NT2/D1 (cell line): ENCODE measurements around the gene MEA1.

Source experiments
- YY1 ChIP-seq: IDR thresholded peaks from 2 replicates; pipeline ENCODE4 v1.6.1; 2011; ENCODE audit not compliant: insufficient read length, insufficient read depth
- ZNF274 ChIP-seq: IDR thresholded peaks from 2 replicates; pipeline ENCODE4 v1.6.1; 2011; ENCODE audit warnings: mild to moderate bottlenecking, low read depth, low read length

DNA sequence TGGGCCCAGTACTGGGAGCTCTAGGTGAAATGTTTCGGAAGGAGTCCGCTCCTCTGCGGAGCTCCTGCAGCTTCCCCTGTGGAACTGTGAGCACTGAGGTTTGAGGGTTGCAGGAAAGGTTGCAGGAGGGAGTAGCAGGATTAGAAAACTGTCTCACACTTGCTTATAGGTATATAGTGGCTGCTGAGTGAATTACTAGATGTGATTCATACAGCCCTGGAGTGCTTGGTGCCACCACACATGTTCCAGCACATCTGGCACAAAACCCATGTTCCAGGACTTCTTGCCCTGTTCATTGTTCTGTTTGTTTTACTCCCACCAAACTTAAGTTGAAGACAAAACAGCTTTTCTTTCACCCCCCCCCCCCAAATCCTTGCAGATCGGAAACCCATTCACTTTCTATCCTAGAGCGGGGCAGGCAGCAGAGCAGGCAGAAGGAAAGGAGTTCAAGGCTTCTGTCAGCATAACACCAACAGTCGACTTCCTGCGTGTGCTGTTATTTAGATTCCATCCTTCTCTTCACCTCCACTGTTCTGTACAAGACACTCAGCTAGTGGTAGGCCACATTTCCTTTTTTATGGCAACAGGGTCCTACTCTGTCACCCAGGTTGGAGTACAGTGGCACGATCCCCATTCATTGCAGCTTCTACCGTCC is 34.1 kb downstream of the MEA1 start:
- no peak for TF ChIP-seq ZNF274
- TF ChIP-seq YY1, result no peak
